Fibroblast of skin of scalp (primary cell): ENCODE data around the gene STARD3.

Experiments
- DNase-seq: peaks from one replicate; pipeline ENCODE4 v3.0.0-alpha.2; 2013

STARD3 gene

GRCh38 chr17:39604911-39605491 lies 31.9 kb upstream of the STARD3 start:
- DNase-seq: no peak

- DNase-seq: no peak
These were observed 31.2 kb upstream of the STARD3 start for GRCh38 chr17:39605492-39606433.

GRCh38 chr17:39606434-39607056 lies 30.4 kb upstream of the STARD3 start:
- no peak for DNase-seq

- DNase-seq: no peak
These were observed 29.7 kb upstream of the STARD3 start for GRCh38 chr17:39607057-39607850.

GRCh38 chr17:39607851-39608130 lies 29.2 kb upstream of the STARD3 start, which contains the start of gene NEUROD2:
Gene NEUROD2, minus strand, starts transcription at chr17:39607920. Its CDS starts 1,321 bp downstream, at chr17:39606599.
- DNase-seq: no peak

GRCh38 chr17:39608142-39608981 lies 28.6 kb upstream of the STARD3 start:
- no peak for DNase-seq

GRCh38 chr17:39609416-39610025 lies 27.4 kb upstream of the STARD3 start:
- no peak for DNase-seq

GRCh38 chr17:39611401-39612112 lies 25.4 kb upstream of the STARD3 start:
- DNase-seq: no peak

GRCh38 chr17:39612291-39612894 lies 24.6 kb upstream of the STARD3 start:
- DNase-seq: no peak

- no peak for DNase-seq
These were observed 23.9 kb upstream of the STARD3 start for GRCh38 chr17:39612935-39613464.

GRCh38 chr17:39614545-39615157 lies 22.3 kb upstream of the STARD3 start:
- no peak for DNase-seq

GRCh38 chr17:39615434-39615833 lies 21.5 kb upstream of the STARD3 start:
- DNase-seq: no peak

GRCh38 chr17:39617100-39617445 lies 19.9 kb upstream of the STARD3 start:
- DNase-seq: no peak

GRCh38 chr17:39617446-39618245 lies 19.3 kb upstream of the STARD3 start:
- DNase-seq: peak; percentile 54

GRCh38 chr17:39618246-39618913 lies 18.6 kb upstream of the STARD3 start:
- DNase-seq: no peak

GRCh38 chr17:39618956-39619785 lies 17.8 kb upstream of the STARD3 start:
- DNase-seq: no peak

- DNase-seq: no peak
These were observed 17.2 kb upstream of the STARD3 start for GRCh38 chr17:39619786-39620101.
